ENCODE results near the gene HMGCS1. TPM values are rescaled to one million over a fixed set of nuclear protein-coding genes. Genes with fewer than 3 reads are reported as not detected.
"Not testable (repeated sequence)": the region's sequence is repeated elsewhere in the genome, so short reads cannot be mapped to it uniquely, and the experiment has no call there.

The HMGCS1 gene
- total RNA-seq, 1 experiment from 2014 or later: 52.8 TPM

DNA sequence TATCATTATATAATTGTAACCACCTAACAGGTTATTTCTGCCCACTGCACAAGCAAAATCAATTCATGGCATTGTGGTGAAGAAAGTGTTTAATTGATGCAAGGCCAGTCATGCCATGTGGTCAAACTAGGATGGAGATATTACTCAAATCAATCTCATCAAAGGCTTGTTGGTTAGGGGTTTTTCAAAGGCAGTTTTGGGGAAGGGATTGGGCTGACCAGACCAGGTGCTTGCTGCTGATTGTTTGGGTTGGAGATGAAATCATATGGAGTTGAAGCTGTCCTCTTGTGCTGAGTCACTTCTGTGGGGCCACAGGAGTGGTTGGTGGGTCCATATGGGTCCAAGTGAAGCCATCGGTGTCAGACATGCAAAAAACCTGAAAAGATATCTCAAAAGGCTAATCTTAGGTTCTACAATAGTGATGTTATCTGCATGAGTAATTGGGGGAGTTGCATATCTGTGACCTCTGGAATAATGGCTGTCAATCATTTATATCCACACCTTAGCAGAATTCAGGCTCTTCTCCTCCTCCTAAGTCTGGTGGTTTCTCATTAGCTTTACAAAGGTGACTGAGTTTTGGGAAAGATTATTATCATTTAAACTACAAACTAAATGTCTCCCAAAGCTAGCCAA is 44.9 kb downstream of the HMGCS1 start (continued):
- no peak for TF ChIP-seq ELF1 (IDR thresholded peaks at IDR 0.05; ENCODE audit: borderline replicate concordance, low read depth)
- TF ChIP-seq CEBPB (IDR thresholded peaks at IDR 0.05; ENCODE audit: low read depth): no peak
- no peak for TF ChIP-seq CBX3 (IDR thresholded peaks at IDR 0.05; ENCODE audit: low read depth)
- TF ChIP-seq RAD21 (IDR thresholded peaks at IDR 0.05; ENCODE audit: low read depth): no peak
- TF ChIP-seq ZFX (IDR thresholded peaks at IDR 0.05): no peak
- TF ChIP-seq POLR2AphosphoS5 (IDR thresholded peaks at IDR 0.05; ENCODE audit: low read depth, low read length): no peak
- TF ChIP-seq, protein P1, sequence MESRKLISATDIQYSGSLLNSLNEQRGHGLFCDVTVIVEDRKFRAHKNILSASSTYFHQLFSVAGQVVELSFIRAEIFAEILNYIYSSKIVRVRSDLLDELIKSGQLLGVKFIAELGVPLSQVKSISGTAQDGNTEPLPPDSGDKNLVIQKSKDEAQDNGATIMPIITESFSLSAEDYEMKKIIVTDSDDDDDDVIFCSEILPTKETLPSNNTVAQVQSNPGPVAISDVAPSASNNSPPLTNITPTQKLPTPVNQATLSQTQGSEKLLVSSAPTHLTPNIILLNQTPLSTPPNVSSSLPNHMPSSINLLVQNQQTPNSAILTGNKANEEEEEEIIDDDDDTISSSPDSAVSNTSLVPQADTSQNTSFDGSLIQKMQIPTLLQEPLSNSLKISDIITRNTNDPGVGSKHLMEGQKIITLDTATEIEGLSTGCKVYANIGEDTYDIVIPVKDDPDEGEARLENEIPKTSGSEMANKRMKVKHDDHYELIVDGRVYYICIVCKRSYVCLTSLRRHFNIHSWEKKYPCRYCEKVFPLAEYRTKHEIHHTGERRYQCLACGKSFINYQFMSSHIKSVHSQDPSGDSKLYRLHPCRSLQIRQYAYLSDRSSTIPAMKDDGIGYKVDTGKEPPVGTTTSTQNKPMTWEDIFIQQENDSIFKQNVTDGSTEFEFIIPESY (IDR thresholded peaks at IDR 0.05; ENCODE audit: extremely low read depth, insufficient replicate concordance, low read length): no peak
- no peak for TF ChIP-seq TCF7L2 (IDR thresholded peaks at IDR 0.05; ENCODE audit: borderline replicate concordance, extremely low read depth, insufficient read depth, insufficient read length)
- TF ChIP-seq YY1 (IDR thresholded peaks at IDR 0.05; ENCODE audit: extremely low read depth, insufficient replicate concordance, low read depth, low read length): no peak
- TF ChIP-seq EZH2phosphoT487 (IDR thresholded peaks at IDR 0.05; ENCODE audit: borderline replicate concordance): no peak

DNA sequence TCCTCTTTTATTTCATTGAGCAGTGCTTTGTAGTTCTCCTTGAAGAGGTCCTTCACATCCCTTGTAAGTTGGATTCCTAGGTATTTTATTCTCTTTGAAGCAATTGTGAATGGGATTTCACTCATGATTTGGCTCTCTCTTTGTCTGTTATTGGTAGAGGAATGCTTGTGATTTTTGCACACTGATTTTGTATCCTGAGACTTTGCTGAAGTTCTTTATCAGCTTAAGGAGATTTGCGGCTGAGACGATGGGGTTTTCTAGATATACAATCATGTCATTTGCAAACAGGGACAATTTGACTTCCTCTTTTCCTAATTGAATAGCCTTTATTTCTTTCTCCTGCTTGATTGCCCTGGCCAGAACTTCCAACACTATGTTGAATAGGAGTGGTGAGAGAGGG is 50.9 kb downstream of the HMGCS1 start:
- not testable (repeated sequence) for ATAC-seq

More for the DNA sequence above, 50.9 kb downstream of the HMGCS1 start:
- CTCF ChIA-PET; H3K4me1 ChIP-seq (ENCODE audit: control insufficient read depth in 1 of 2, insufficient read depth in 2 of 2, low read length in 2 of 2); RAD21 ChIA-PET (ENCODE audit: low non-redundant PET in 1 of 2, low total read pairs in 2 of 2, uncharacterized antibody in 2 of 2, unreplicated experiment in 2 of 2); H2AFZ ChIP-seq (ENCODE audit: low read depth, low read length, poor library complexity, severe bottlenecking); H3K79me2 ChIP-seq (ENCODE audit: insufficient read depth, low read length); H3K36me3 ChIP-seq (ENCODE audit: control insufficient read depth in 1 of 2, insufficient read depth in 2 of 2, low read length in 2 of 2); POLR2A ChIA-PET; H3K9me3 ChIP-seq (ENCODE audit: control insufficient read depth in 1 of 2, insufficient read depth in 1 of 2, low read depth in 1 of 2, low read length in 2 of 2); H3K9ac ChIP-seq (ENCODE audit: low read length); H3K27me3 ChIP-seq (ENCODE audit: insufficient read depth, low read length); H4K20me1 ChIP-seq (ENCODE audit: insufficient read depth); H3K9me2 ChIP-seq (ENCODE audit: insufficient read depth); H3K4me2 ChIP-seq (ENCODE audit: low read length); intact Hi-C loops (cut with micrococcal nuclease); H3K4me3 ChIP-seq (replicated peaks in 1 of 2; ENCODE audit: low read depth in 1 of 2, low read length in 2 of 2); H3K27ac ChIP-seq (ENCODE audit: low read depth, low read length); BruUV-seq (replicated peaks); DNase-seq (ENCODE audit: low read depth, low spot score): not testable (repeated sequence)

Data from HCT116 (cell line).